Activated gamma-delta T cell (primary cell): ENCODE measurements around the gene UCK1.
"Not testable (repeated sequence)": the region's sequence is repeated elsewhere in the genome, so short reads cannot be mapped to it uniquely, and the experiment has no call there.

Experiments used
- DNase-seq: peaks from one replicate; lab custom pipeline; 2025; lab: John Stamatoyannopoulos, UW

UCK1 gene

GRCh38 chr9:131523451-131524435, 7.3 kb downstream of the UCK1 start:
- DNase-seq, result no peak

- DNase-seq, result no peak
Measured at GRCh38 chr9:131523086-131523388, 8.0 kb downstream of the UCK1 start.

- no peak for DNase-seq
Measured at GRCh38 chr9:131522257-131523085, 8.6 kb downstream of the UCK1 start.

GRCh38 chr9:131521822-131522221, 9.2 kb downstream of the UCK1 start:
- no peak for DNase-seq

- DNase-seq, result no peak
Measured at GRCh38 chr9:131521203-131521602, 9.9 kb downstream of the UCK1 start.

- DNase-seq, result no peak
Measured at GRCh38 chr9:131520503-131520902, 10.6 kb downstream of the UCK1 start.

GRCh38 chr9:131518553-131518952, 12.5 kb downstream of the UCK1 start:
- no peak for DNase-seq

GRCh38 chr9:131517761-131518190, 13.3 kb downstream of the UCK1 start:
- no peak for DNase-seq

GRCh38 chr9:131516930-131517329, 14.1 kb downstream of the UCK1 start:
- no peak for DNase-seq

- no peak for DNase-seq
Measured at GRCh38 chr9:131516100-131516499, 15.0 kb downstream of the UCK1 start.

- not testable (repeated sequence) for DNase-seq
Measured at GRCh38 chr9:131515559-131516031, 15.5 kb downstream of the UCK1 start.

- DNase-seq, result no peak
Measured at GRCh38 chr9:131513177-131513576, 17.9 kb downstream of the UCK1 start.

GRCh38 chr9:131511880-131512279, 19.2 kb downstream of the UCK1 start:
- no peak for DNase-seq

- no peak for DNase-seq
Measured at GRCh38 chr9:131511416-131511815, 19.6 kb downstream of the UCK1 start.

- DNase-seq, result no peak
Measured at GRCh38 chr9:131505012-131505411, 26.1 kb downstream of the UCK1 start.

GRCh38 chr9:131503626-131504465, 27.2 kb downstream of the UCK1 start:
- DNase-seq, result peak; percentile 22

- DNase-seq, result peak; percentile 83
Measured at GRCh38 chr9:131502781-131503625, 28.1 kb downstream of the UCK1 start, which contains the start of gene POMT1. Gene POMT1, plus strand, starts transcription at chr9:131502918. Its CDS starts 1,301 bp downstream, at chr9:131504219.

GRCh38 chr9:131500939-131501541, 30.0 kb downstream of the UCK1 start:
- no peak for DNase-seq

GRCh38 chr9:131500377-131500776, 30.7 kb downstream of the UCK1 start:
- no peak for DNase-seq

GRCh38 chr9:131499254-131499767, 31.8 kb downstream of the UCK1 start:
- DNase-seq, result no peak
